HL-60 (cell line): ENCODE measurements around the gene ZNF575.

ENCODE experiments used
- GABPA ChIP-seq: IDR thresholded peaks from 2 replicates; pipeline ENCODE4 v1.6.1; 2012; ENCODE audit warnings: low read depth
- POLR2AphosphoS5 ChIP-seq: IDR thresholded peaks from 2 replicates; pipeline ENCODE4 v1.6.1; 2012; ENCODE audit warnings: low read depth
- TF ChIP-seq, protein P1 (sequence below): IDR thresholded peaks from one replicate; pipeline ENCODE4 v1.5.1; 2011; ENCODE audit warnings: low read length, control low read depth, inconsistent platforms; ENCODE audit not compliant: insufficient read depth
- TF ChIP-seq, protein P2 (sequence below): IDR thresholded peaks from 2 replicates; pipeline ENCODE4 v1.6.1; 2012; ENCODE audit warnings: low read depth; ENCODE audit not compliant: insufficient replicate concordance

DNA sequence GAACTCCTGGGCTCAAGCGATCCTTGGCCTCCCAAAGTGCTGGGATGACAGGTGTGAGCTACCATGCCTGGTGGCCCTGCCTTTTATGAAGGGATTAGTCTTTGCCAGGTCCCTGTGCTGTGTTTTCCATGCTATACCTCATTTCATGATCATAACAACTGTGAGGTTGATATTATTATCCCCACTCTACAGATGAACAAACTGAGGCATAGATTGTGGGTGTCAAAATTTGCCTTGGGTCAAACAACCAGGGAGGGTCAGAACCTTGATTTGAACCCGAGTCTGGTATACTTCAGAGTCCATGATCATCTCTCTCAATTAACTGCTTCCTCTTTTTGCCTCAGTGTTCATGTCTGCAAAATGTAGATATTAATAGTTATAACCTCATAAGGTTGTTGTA, 49.5 kb downstream of the ZNF575 start:
- TF ChIP-seq, protein P1, sequence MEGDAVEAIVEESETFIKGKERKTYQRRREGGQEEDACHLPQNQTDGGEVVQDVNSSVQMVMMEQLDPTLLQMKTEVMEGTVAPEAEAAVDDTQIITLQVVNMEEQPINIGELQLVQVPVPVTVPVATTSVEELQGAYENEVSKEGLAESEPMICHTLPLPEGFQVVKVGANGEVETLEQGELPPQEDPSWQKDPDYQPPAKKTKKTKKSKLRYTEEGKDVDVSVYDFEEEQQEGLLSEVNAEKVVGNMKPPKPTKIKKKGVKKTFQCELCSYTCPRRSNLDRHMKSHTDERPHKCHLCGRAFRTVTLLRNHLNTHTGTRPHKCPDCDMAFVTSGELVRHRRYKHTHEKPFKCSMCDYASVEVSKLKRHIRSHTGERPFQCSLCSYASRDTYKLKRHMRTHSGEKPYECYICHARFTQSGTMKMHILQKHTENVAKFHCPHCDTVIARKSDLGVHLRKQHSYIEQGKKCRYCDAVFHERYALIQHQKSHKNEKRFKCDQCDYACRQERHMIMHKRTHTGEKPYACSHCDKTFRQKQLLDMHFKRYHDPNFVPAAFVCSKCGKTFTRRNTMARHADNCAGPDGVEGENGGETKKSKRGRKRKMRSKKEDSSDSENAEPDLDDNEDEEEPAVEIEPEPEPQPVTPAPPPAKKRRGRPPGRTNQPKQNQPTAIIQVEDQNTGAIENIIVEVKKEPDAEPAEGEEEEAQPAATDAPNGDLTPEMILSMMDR = no peak
- TF ChIP-seq GABPA = no peak
- TF ChIP-seq POLR2AphosphoS5 = no peak
- TF ChIP-seq, protein P2, sequence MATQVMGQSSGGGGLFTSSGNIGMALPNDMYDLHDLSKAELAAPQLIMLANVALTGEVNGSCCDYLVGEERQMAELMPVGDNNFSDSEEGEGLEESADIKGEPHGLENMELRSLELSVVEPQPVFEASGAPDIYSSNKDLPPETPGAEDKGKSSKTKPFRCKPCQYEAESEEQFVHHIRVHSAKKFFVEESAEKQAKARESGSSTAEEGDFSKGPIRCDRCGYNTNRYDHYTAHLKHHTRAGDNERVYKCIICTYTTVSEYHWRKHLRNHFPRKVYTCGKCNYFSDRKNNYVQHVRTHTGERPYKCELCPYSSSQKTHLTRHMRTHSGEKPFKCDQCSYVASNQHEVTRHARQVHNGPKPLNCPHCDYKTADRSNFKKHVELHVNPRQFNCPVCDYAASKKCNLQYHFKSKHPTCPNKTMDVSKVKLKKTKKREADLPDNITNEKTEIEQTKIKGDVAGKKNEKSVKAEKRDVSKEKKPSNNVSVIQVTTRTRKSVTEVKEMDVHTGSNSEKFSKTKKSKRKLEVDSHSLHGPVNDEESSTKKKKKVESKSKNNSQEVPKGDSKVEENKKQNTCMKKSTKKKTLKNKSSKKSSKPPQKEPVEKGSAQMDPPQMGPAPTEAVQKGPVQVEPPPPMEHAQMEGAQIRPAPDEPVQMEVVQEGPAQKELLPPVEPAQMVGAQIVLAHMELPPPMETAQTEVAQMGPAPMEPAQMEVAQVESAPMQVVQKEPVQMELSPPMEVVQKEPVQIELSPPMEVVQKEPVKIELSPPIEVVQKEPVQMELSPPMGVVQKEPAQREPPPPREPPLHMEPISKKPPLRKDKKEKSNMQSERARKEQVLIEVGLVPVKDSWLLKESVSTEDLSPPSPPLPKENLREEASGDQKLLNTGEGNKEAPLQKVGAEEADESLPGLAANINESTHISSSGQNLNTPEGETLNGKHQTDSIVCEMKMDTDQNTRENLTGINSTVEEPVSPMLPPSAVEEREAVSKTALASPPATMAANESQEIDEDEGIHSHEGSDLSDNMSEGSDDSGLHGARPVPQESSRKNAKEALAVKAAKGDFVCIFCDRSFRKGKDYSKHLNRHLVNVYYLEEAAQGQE = no peak
